IMR-90 (cell line): ENCODE results near the gene GCGR. TPM values are rescaled to one million over a fixed set of nuclear protein-coding genes. Genes with fewer than 3 reads are reported as not detected.

Experiments used
- ATAC-seq: fragments of 200-7000 bp; cut with Tn5 transposase; 2 replicates; pipeline ENCODE4 v1.9.1; 2020; ENCODE audit warnings: low read depth, mild to moderate bottlenecking, moderate library complexity
- BruUV-seq: library from RNA; stranded (reverse); fragments of 400-500 nt; replicated peaks from 2 replicates; lab custom pipeline; 2021; lab: Mats Ljungman, UMichigan
- CTCF ChIA-PET: fragments of 300-600 bp; formaldehyde crosslinking; extraction: SDS; loops from one replicate; lab custom pipeline; 2021; ENCODE audit warnings: antibody characterized with exemption; lab: Yijun Ruan, JAX
- POLR2A ChIA-PET: fragments of 300-600 bp; sonication (Branson Sonifier 250); formaldehyde crosslinking; loops from one replicate; lab custom pipeline; 2022; ENCODE audit warnings: antibody characterized with exemption; ENCODE audit not compliant: unreplicated experiment; lab: Charles Lee
- DNase-seq: peaks from one replicate; pipeline ENCODE4 v3.0.0; 2013
- H2AFZ ChIP-seq: replicated peaks from 2 replicates; pipeline ENCODE3; 2013; ENCODE audit warnings: low read length, mild to moderate bottlenecking; ENCODE audit not compliant: poor library complexity
- H2AK5ac ChIP-seq: 2 replicates; pipeline ENCODE4 v1.6.1; 2013; ENCODE audit warnings: low read depth, low read length, inconsistent platforms
- H2AK9ac ChIP-seq: replicated peaks from 2 replicates; pipeline ENCODE3; 2013; ENCODE audit warnings: mild to moderate bottlenecking, low read depth, low read length, moderate library complexity; ENCODE audit not compliant: poor library complexity
- H2BK120ac ChIP-seq: 2 replicates; pipeline ENCODE4 v1.6.1; 2013; ENCODE audit warnings: low read depth, low read length, inconsistent platforms
- H2BK15ac ChIP-seq: 3 replicates; pipeline ENCODE4 v1.6.1; 2013; ENCODE audit warnings: low read depth, low read length, inconsistent platforms
- H2BK20ac ChIP-seq: 2 replicates; pipeline ENCODE4 v1.6.1; 2013; ENCODE audit warnings: low read depth, mild to moderate bottlenecking, inconsistent platforms, low read length, moderate library complexity
- H2BK5ac ChIP-seq: 2 replicates; pipeline ENCODE4 v1.6.1; 2013; ENCODE audit warnings: mild to moderate bottlenecking, low read depth, low read length, inconsistent platforms; ENCODE audit not compliant: poor library complexity, severe bottlenecking
- H3K14ac ChIP-seq: replicated peaks from 2 replicates; pipeline ENCODE4 v1.6.1; 2013; ENCODE audit warnings: low read depth, low read length, inconsistent platforms
- H3K18ac ChIP-seq: 2 replicates; pipeline ENCODE4 v1.6.1; 2013; ENCODE audit warnings: low read depth, low read length, control low read depth
- H3K23ac ChIP-seq: 2 replicates; pipeline ENCODE4 v1.6.1; 2013; ENCODE audit warnings: low read depth, low read length, inconsistent platforms
- H3K27ac ChIP-seq: 2 replicates; pipeline ENCODE4 v1.5.1; 2013; ENCODE audit warnings: mild to moderate bottlenecking, control low read depth, low read length; ENCODE audit not compliant: insufficient read depth
- H3K27me3 ChIP-seq: 2 replicates; pipeline ENCODE4 v1.6.1; 2013; ENCODE audit warnings: low read length; ENCODE audit not compliant: control insufficient read depth, insufficient read depth
- H3K36me3 ChIP-seq: 2 replicates; pipeline ENCODE4 v1.6.1; 2013; ENCODE audit warnings: low read length, mixed read lengths; ENCODE audit not compliant: control insufficient read depth, insufficient read depth
- H3K4ac ChIP-seq: 2 replicates; pipeline ENCODE4 v1.6.1; 2013; ENCODE audit warnings: low read depth, low read length, inconsistent platforms
- H3K4me1 ChIP-seq: 2 replicates; pipeline ENCODE4 v1.6.1; 2013; ENCODE audit warnings: low read length, mixed read lengths; ENCODE audit not compliant: control insufficient read depth, insufficient read depth
- H3K4me2 ChIP-seq: 2 replicates; pipeline ENCODE4 v1.6.1; 2013; ENCODE audit warnings: low read depth, mild to moderate bottlenecking, control low read depth, low read length, moderate library complexity
- H3K4me3 ChIP-seq: 2 replicates; pipeline ENCODE4 v1.5.1; 2013; ENCODE audit warnings: low read depth, mild to moderate bottlenecking, control low read depth, low read length, moderate library complexity; ENCODE audit not compliant: insufficient read depth
- H3K56ac ChIP-seq: 2 replicates; pipeline ENCODE4 v1.6.1; 2013; ENCODE audit warnings: low read length, inconsistent platforms; ENCODE audit not compliant: insufficient read depth; ENCODE audit errors: extremely low read depth
- H3K79me1 ChIP-seq, 2 experiments: 2 replicates each; pipeline ENCODE4 v1.6.1; 2013; ENCODE audit warnings: low read length in 2 of 2, inconsistent platforms in 1 of 2, low read depth in 1 of 2
- H3K9ac ChIP-seq: 2 replicates; pipeline ENCODE4 v1.6.1; 2013; ENCODE audit warnings: low read depth, low read length, control low read depth
- H3K9me1 ChIP-seq: 2 replicates; pipeline ENCODE4 v1.6.1; 2013; ENCODE audit warnings: low read length, inconsistent platforms; ENCODE audit not compliant: insufficient read depth
- H3K9me3 ChIP-seq: 2 replicates; pipeline ENCODE4 v1.6.1; 2013; ENCODE audit warnings: low read length; ENCODE audit not compliant: control insufficient read depth, insufficient read depth
- H4K20me1 ChIP-seq: 2 replicates; pipeline ENCODE4 v1.6.1; 2013; ENCODE audit warnings: low read length, inconsistent platforms; ENCODE audit not compliant: insufficient read depth
- H4K5ac ChIP-seq: 2 replicates; pipeline ENCODE4 v1.6.1; 2013; ENCODE audit warnings: mild to moderate bottlenecking, low read depth, low read length, control low read depth
- H4K8ac ChIP-seq, 2 experiments: 2 replicates each; pipeline ENCODE4 v1.6.1; 2013; ENCODE audit warnings: low read depth in 2 of 2, low read length in 2 of 2, control low read depth in 1 of 2, inconsistent platforms in 1 of 2
- H4K91ac ChIP-seq: 2 replicates; pipeline ENCODE4 v1.6.1; 2013; ENCODE audit warnings: low read depth, low read length, inconsistent platforms; ENCODE audit not compliant: insufficient read depth
- CEBPB ChIP-seq: IDR thresholded peaks from 2 replicates; pipeline ENCODE4 v1.6.1; 2012; ENCODE audit warnings: low read depth, low read length, improper control_type of control experiment
- MXI1 ChIP-seq: IDR thresholded peaks from 2 replicates; pipeline ENCODE4 v1.6.1; 2012; ENCODE audit warnings: low read depth, mild to moderate bottlenecking, low read length, moderate library complexity, borderline replicate concordance
- NFE2L2 ChIP-seq: fragments of 150-350 bp; IDR thresholded peaks from 2 replicates; pipeline ENCODE4 v1.6.1; 2016; ENCODE audit warnings: low read depth, mild to moderate bottlenecking, low read length
- POLR2A ChIP-seq: IDR thresholded peaks from 2 replicates; pipeline ENCODE4 v1.6.1; 2012; ENCODE audit warnings: mild to moderate bottlenecking, low read depth, low read length
- RAD21 ChIP-seq: IDR thresholded peaks from 2 replicates; pipeline ENCODE4 v1.6.1; 2012; ENCODE audit warnings: low read length, improper control_type of control experiment
- RCOR1 ChIP-seq: IDR thresholded peaks from 2 replicates; pipeline ENCODE4 v1.6.1; 2012; ENCODE audit warnings: mild to moderate bottlenecking, low read length, improper control_type of control experiment; ENCODE audit not compliant: insufficient replicate concordance
- SMC3 ChIP-seq: fragments of 150-350 bp; IDR thresholded peaks from 2 replicates; pipeline ENCODE4 v1.6.1; 2016; ENCODE audit warnings: low read depth, mild to moderate bottlenecking, antibody characterized with exemption, low read length, moderate library complexity
- WGBS, 2 experiments: methylation state at CpG; one replicate each; pipeline versions ENCODE4 v1.1.5 to v1.1.7; 2013; ENCODE audit warnings: missing lambda C conversion rate in 2 of 2; ENCODE audit not compliant: insufficient read length in 1 of 2; ENCODE audit errors: extremely low coverage in 2 of 2; 5-methylcytosine and 5-hydroxymethylcytosine counted together
- dilution Hi-C: fragments of 300-500 bp; cut with HindIII; formaldehyde crosslinking; loops from one replicate; pipeline ENCODE4 v1.14.3; 2018; ENCODE audit warnings: low sequenced_read_pairs; ENCODE audit not compliant: unreplicated experiment
- in situ Hi-C: fragments of 300-500 bp; cut with MboI; formaldehyde crosslinking; loops from 3 replicates; pipeline ENCODE4 v1.14.3; 2019; ENCODE audit warnings: low sequenced_read_pairs, inconsistent platforms, mixed read lengths
- intact Hi-C: fragments of 100-400 bp; cut with micrococcal nuclease; formaldehyde crosslinking; loops from 2 replicates; pipeline ENCODE4 v1.10.0; 2022
- polyA plus RNA-seq, 3 experiments: library from polyadenylated mRNA; depleted of rRNA; stranded (reverse); fragments of >200 nt; gene quantifications; 2 replicates each; pipeline ENCODE4 v1.2.3, GENCODE V29; 2012; ENCODE audit warnings: low replicate concordance in 1 of 3
- total RNA-seq: library from RNA; depleted of rRNA; stranded (reverse); fragments of >200 nt; gene quantifications from 2 replicates; pipeline ENCODE4 v1.2.3, GENCODE V29; 2012
- TF ChIP-seq, protein P1 (sequence below): fragments of 150-350 bp; IDR thresholded peaks from 2 replicates; pipeline ENCODE4 v1.6.1; 2016; ENCODE audit warnings: low read depth, mild to moderate bottlenecking, low read length, moderate library complexity, borderline replicate concordance
- TF ChIP-seq, protein P2 (sequence below): fragments of 150-350 bp; IDR thresholded peaks from 2 replicates; pipeline ENCODE4 v1.6.1; 2017; ENCODE audit warnings: mild to moderate bottlenecking, antibody characterized with exemption, low read length, low read depth

The GCGR gene
- total and polyA plus RNA-seq, 2 of the 4 experiments (the other 2 are of a cell fraction) = not detected

DNA sequence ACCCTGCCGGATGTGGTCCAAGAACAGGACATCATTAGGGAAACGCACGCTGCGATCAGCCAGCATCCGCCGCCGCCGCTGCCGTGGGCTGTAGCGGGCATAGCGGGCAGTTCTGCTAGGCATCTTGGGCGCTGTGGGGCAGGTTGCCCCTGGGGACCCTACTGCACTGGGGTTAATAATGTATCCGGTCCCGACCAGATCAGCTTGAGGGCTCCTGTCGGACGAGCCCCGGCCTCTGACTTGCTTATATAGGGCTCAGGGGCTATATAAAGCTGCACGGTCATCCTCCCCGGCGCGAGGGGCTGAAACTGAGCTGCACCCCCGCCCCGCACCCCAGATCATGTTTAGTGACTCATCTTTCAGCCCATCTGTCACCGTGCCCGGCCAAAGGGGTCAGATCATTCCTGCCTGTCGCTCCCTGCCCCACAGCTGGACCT lies 30.9 kb downstream of the GCGR start, which contains the start of gene PPP1R27:
Gene PPP1R27, minus strand, starts transcription at position 220 of the 437 bp plus-strand sequence. Its CDS starts 97 bp downstream, at position 123.
- POLR2A ChIA-PET = no interaction called here
- H3K18ac ChIP-seq = no peak within 1 kb of the TSS
- H3K9me3 ChIP-seq = no peaks in the 10 kb centered on the region
- H3K27ac ChIP-seq = peak within 1 kb of the TSS; percentile 97
- WGBS, 2 experiments = 94% methylated on average over 23 of the region's 26 CpGs; no CpG with 5 or more reads in 1 of the 2 experiments
- no TSS peak for BruUV-seq
- H3K79me1 ChIP-seq = peaks cover 15 to 40% of the 10 kb centered on the region in 2 experiments
- H3K4ac ChIP-seq = peak within 1 kb of the TSS; percentile 100
- TF ChIP-seq, protein P1, sequence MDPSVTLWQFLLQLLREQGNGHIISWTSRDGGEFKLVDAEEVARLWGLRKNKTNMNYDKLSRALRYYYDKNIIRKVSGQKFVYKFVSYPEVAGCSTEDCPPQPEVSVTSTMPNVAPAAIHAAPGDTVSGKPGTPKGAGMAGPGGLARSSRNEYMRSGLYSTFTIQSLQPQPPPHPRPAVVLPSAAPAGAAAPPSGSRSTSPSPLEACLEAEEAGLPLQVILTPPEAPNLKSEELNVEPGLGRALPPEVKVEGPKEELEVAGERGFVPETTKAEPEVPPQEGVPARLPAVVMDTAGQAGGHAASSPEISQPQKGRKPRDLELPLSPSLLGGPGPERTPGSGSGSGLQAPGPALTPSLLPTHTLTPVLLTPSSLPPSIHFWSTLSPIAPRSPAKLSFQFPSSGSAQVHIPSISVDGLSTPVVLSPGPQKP = no peak
- no peak for TF ChIP-seq CEBPB
- TF ChIP-seq RCOR1 = no peak
- no peak for TF ChIP-seq MXI1
- TF ChIP-seq POLR2A = no peak
- no peak for TF ChIP-seq RAD21
- no peak for TF ChIP-seq NFE2L2
- no peak for TF ChIP-seq SMC3
- TF ChIP-seq, protein P2, sequence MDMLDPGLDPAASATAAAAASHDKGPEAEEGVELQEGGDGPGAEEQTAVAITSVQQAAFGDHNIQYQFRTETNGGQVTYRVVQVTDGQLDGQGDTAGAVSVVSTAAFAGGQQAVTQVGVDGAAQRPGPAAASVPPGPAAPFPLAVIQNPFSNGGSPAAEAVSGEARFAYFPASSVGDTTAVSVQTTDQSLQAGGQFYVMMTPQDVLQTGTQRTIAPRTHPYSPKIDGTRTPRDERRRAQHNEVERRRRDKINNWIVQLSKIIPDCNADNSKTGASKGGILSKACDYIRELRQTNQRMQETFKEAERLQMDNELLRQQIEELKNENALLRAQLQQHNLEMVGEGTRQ = no peak
- H2AFZ ChIP-seq = peak within 1 kb of the TSS; percentile 93
- peaks cover 29% of the 10 kb centered on the region for H3K9me1 ChIP-seq
- H4K8ac ChIP-seq = peak within 1 kb of the TSS; percentile 98 to 100
- H2AK9ac ChIP-seq = peak within 1 kb of the TSS; percentile 100
- in situ Hi-C loops = no loop called here
- no peak within 1 kb of the TSS for H3K56ac ChIP-seq
- H3K27me3 ChIP-seq = no peaks in the 10 kb centered on the region
- no peak within 1 kb of the TSS for H2BK15ac ChIP-seq
- peak within 1 kb of the TSS; percentile 97 for H4K5ac ChIP-seq
- dilution Hi-C loops = no loop called here
- peak within 1 kb of the TSS; percentile 95 for H3K4me2 ChIP-seq
- ATAC-seq (no peak), DNase-seq (no peak)
- H3K4me1 ChIP-seq = peaks cover 15% of the 10 kb centered on the region
- peak within 1 kb of the TSS; percentile 97 for H3K9ac ChIP-seq
- peak within 1 kb of the TSS; percentile 99 for H4K91ac ChIP-seq
- H3K36me3 ChIP-seq = peaks cover 5% of the 10 kb centered on the region; the same call in 1 of the 2 replicates
- peak within 1 kb of the TSS; percentile 35; the same call in 1 of the 2 replicates for H2AK5ac ChIP-seq
- peak within 1 kb of the TSS; percentile 98 for H2BK5ac ChIP-seq
- CTCF ChIA-PET = no interaction called here
- H4K20me1 ChIP-seq = peaks cover 14% of the 10 kb centered on the region; the same call in 1 of the 2 replicates
- intact Hi-C loops = no loop called here
- H2BK120ac ChIP-seq = no peak within 1 kb of the TSS
- peak within 1 kb of the TSS; percentile 87 for H3K4me3 ChIP-seq
- H2BK20ac ChIP-seq = no peak within 1 kb of the TSS
- peak within 1 kb of the TSS; percentile 100 for H3K14ac ChIP-seq
- peak within 1 kb of the TSS; percentile 95 for H3K23ac ChIP-seq
